NCI-H2227 (cell line): Measurements from ENCODE around the gene PRM2.

Experiments
- DNase-seq: peaks from one replicate; lab custom pipeline; 2025; ENCODE audit not compliant: unreplicated experiment; lab: John Stamatoyannopoulos, UW

The PRM2 gene

GRCh38 chr16:11232852-11233726 is 43.2 kb downstream of the PRM2 start:
- no peak for DNase-seq

GRCh38 chr16:11232302-11232851 is 43.9 kb downstream of the PRM2 start:
- no peak for DNase-seq

GRCh38 chr16:11231367-11231970 is 44.8 kb downstream of the PRM2 start:
- DNase-seq, result no peak

GRCh38 chr16:11229906-11230305 is 46.4 kb downstream of the PRM2 start:
- no peak for DNase-seq

- no peak for DNase-seq
Measured at GRCh38 chr16:11229432-11229831, 46.8 kb downstream of the PRM2 start.

- no peak for DNase-seq
Measured at GRCh38 chr16:11225677-11226549, 50.4 kb downstream of the PRM2 start.
